Bronchial epithelial cell (primary cell): ENCODE data around the gene FBXW7. TPM values are rescaled to one million over a fixed set of nuclear protein-coding genes. Genes with fewer than 3 reads are reported as not detected.

Source experiments
- DNase-seq: peaks from one replicate; pipeline ENCODE4 v3.0.0-alpha.2; 2010; ENCODE audit warnings: low read depth
- FAIRE-seq: peaks from 2 replicates; lab custom pipeline; 2011; peaks lifted over from hg19 to GRCh38; lab: Jason Lieb, UNC
- H3K27me3 ChIP-seq: 2 replicates; pipeline ENCODE4 v1.5.1; 2011; ENCODE audit warnings: low read length; ENCODE audit not compliant: control insufficient read depth, insufficient read depth
- H3K36me3 ChIP-seq: 2 replicates; pipeline ENCODE4 v1.5.1; 2011; ENCODE audit warnings: low read length; ENCODE audit not compliant: control insufficient read depth, insufficient read depth
- H3K4me3 ChIP-seq: 2 replicates; pipeline ENCODE4 v1.5.1; 2011; ENCODE audit warnings: mild to moderate bottlenecking, low read depth, low read length, control low read depth
- total RNA-seq: library from RNA; depleted of rRNA; stranded (reverse); fragments of >200 nt; gene quantifications from 2 replicates; pipeline ENCODE4 v1.2.1, GENCODE V29; 2014
- TF ChIP-seq, protein P1 (sequence below): IDR thresholded peaks from 2 replicates; pipeline ENCODE4 v1.5.1; 2011; ENCODE audit warnings: mild to moderate bottlenecking, moderate library complexity, low read length, control low read depth, inconsistent platforms; ENCODE audit not compliant: insufficient read depth, severe bottlenecking

The FBXW7 gene
- total RNA-seq, 1 donor from 2014 or later: 145 TPM

DNA sequence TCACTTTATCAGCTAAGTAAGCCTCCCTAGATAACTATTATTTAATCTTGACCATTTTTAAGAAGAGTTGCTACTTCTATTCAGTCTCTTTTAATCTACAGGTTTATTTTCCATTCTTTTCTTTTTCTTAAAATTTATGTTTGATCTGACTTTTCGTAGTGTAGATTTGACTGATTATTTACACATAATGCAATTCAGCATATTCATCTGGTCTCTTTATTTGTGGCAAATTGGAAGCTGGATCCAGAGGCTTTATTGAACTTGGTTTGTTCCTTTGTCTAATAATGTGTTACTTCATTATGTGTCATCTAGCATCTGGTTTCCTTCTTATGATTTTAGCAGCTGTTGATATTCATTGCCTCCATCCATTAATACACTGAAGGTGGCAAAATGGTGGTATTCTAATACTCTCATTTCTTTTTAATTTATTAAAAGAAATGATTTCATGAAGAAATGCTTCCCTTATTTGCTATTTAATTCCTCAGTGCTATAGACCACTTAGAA is 113.0 kb downstream of the FBXW7 start:
- no peaks in the 10 kb centered on the region for H3K36me3 ChIP-seq
- TF ChIP-seq, protein P1, sequence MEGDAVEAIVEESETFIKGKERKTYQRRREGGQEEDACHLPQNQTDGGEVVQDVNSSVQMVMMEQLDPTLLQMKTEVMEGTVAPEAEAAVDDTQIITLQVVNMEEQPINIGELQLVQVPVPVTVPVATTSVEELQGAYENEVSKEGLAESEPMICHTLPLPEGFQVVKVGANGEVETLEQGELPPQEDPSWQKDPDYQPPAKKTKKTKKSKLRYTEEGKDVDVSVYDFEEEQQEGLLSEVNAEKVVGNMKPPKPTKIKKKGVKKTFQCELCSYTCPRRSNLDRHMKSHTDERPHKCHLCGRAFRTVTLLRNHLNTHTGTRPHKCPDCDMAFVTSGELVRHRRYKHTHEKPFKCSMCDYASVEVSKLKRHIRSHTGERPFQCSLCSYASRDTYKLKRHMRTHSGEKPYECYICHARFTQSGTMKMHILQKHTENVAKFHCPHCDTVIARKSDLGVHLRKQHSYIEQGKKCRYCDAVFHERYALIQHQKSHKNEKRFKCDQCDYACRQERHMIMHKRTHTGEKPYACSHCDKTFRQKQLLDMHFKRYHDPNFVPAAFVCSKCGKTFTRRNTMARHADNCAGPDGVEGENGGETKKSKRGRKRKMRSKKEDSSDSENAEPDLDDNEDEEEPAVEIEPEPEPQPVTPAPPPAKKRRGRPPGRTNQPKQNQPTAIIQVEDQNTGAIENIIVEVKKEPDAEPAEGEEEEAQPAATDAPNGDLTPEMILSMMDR: no peak
- DNase-seq (peak; percentile 29), FAIRE-seq (no peak)
- no peaks in the 10 kb centered on the region for H3K27me3 ChIP-seq
- H3K4me3 ChIP-seq: no peak overlapping the region

DNA sequence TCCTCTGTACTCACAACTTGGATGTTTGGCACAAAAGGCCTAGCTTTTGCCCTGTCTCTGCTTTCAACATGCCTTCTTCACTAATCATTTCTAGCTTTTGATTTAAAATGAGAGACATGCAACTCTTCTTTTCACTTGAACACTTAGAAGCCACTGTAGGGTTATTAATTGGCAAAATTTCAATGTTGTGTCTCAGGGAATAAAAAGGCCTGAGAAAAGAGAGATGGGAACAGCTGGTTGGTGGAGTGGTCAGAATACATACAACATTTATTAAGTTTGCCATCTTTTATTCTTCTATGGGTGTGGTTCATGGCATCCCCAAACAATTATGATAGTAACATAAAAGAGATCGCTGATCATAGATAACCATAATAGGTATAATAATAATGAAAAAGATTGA is 114.3 kb downstream of the FBXW7 start:
- FAIRE-seq: no peak
- DNase-seq: no peak
- Histone ChIP-seq H3K36me3 (no peaks in the 10 kb centered on the region), H3K27me3 (no peaks in the 10 kb centered on the region), H3K4me3 (no peak overlapping the region)
- TF ChIP-seq, protein P1: no peak

DNA sequence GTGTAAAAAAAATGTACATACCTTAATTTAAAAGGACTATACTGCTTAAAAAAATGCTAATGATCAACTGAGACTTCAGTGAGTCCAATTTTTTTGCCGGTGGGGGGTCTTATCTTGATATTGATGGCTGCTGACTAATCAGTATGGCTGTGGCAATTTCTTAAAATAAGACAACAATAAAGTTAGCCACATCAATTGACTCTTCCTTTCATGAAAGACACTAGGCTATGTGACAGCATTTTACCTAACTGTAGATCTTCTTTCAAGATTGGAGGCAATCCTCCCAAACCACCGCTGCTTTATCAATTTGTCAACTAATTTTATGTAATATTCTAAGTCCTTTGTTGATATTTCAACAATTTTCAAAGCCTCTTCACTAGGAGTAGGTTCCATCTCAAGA is 116.1 kb downstream of the FBXW7 start:
- TF ChIP-seq, protein P1: no peak
- no peak for FAIRE-seq
- H3K36me3 ChIP-seq: no peaks in the 10 kb centered on the region
- H3K27me3 ChIP-seq: no peaks in the 10 kb centered on the region
- no peak overlapping the region for H3K4me3 ChIP-seq
- no peak for DNase-seq

DNA sequence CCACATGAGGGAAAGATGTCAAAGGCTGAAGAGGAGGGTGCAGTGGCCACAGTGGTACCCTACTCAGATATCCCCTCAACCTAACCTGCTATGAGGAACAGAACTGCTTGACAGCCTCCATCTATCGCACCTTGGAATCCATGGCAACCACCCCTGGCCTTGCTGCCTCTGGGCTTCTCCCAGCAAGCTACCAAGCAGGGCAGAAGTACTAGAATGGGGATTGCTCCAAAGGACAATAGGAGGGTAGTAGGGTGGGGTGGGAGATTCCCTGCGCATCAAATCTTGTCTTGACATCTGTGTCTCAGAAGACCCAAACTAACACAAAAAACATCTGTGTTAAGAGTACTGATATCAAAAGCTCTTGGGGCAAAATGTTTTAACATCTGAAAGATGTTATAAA is 118.2 kb downstream of the FBXW7 start:
- Histone ChIP-seq H3K4me3 (no peak overlapping the region), H3K27me3 (no peaks in the 10 kb centered on the region), H3K36me3 (no peaks in the 10 kb centered on the region)
- TF ChIP-seq, protein P1: no peak
- DNase-seq: no peak
- peak; percentile 50 for FAIRE-seq

DNA sequence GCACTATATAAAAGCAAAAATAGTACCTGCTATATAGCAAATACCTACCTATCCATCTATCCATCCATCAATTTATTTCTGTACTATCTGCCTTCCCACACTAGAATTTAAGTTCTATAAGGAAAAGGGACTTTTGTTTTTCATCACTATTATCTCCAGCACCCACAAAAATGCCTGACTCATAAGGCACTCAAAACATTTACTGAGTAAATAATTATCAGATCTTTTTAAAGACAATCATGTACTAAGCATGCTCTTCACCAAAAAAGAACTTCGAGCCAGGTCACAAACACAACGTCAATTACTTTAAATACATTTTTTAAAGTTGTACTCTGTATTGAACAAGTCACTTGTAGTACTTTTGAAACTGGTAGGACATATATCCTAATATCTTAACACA is 119.9 kb downstream of the FBXW7 start:
- TF ChIP-seq, protein P1: no peak
- Histone ChIP-seq H3K27me3 (no peaks in the 10 kb centered on the region), H3K36me3 (no peaks in the 10 kb centered on the region), H3K4me3 (no peak overlapping the region)
- FAIRE-seq (no peak), DNase-seq (peak; percentile 47)
